GM18519 (cell line): ENCODE results near the gene ROBO1.
"Not testable (repeated sequence)": the region's sequence is repeated elsewhere in the genome, so short reads cannot be mapped to it uniquely, and the experiment has no call there.

Experiments used
- ATAC-seq: cut with Tn5 transposase; IDR thresholded peaks from one replicate; pipeline ENCODE4 v1.9.1; 2021; ENCODE audit warnings: mild to moderate bottlenecking, moderate library complexity; ENCODE audit not compliant: unreplicated experiment, low FRiP score

Gene ROBO1

GRCh38 chr3:79767905-79768267 is at the start of gene ROBO1:
ROBO1 (minus strand) TSS chr3:79767998.
- ATAC-seq: no peak

- no peak for ATAC-seq
Measured at GRCh38 chr3:79817224-79817623, 49.4 kb upstream of the ROBO1 start.

GRCh38 chr3:79815478-79815877 is 47.7 kb upstream of the ROBO1 start:
- no peak for ATAC-seq

- ATAC-seq: no peak
Measured at GRCh38 chr3:79810581-79810980, 42.8 kb upstream of the ROBO1 start.

- no peak for ATAC-seq
Measured at GRCh38 chr3:79810092-79810491, 42.3 kb upstream of the ROBO1 start.

- ATAC-seq: no peak
Measured at GRCh38 chr3:79809106-79809505, 41.3 kb upstream of the ROBO1 start.

GRCh38 chr3:79808515-79808914 is 40.7 kb upstream of the ROBO1 start:
- ATAC-seq: no peak

- not testable (repeated sequence) for ATAC-seq
Measured at GRCh38 chr3:79790177-79790576, 22.4 kb upstream of the ROBO1 start.

GRCh38 chr3:79773291-79773690 is 5.5 kb upstream of the ROBO1 start:
- no peak for ATAC-seq

GRCh38 chr3:79769229-79769628 is 1.4 kb upstream of the ROBO1 start:
- ATAC-seq: no peak

GRCh38 chr3:79767194-79767904 is 449 bp downstream of the ROBO1 start:
- ATAC-seq: no peak

GRCh38 chr3:79766496-79767193 is 1.2 kb downstream of the ROBO1 start:
- ATAC-seq: no peak

- no peak for ATAC-seq
Measured at GRCh38 chr3:79765911-79766310, 1.9 kb downstream of the ROBO1 start.

GRCh38 chr3:79761441-79761840 is 6.4 kb downstream of the ROBO1 start:
- ATAC-seq: no peak

- no peak for ATAC-seq
Measured at GRCh38 chr3:79751703-79752102, 16.1 kb downstream of the ROBO1 start.

- ATAC-seq: no peak
Measured at GRCh38 chr3:79737530-79737929, 30.3 kb downstream of the ROBO1 start.

GRCh38 chr3:79729096-79729495 is 38.7 kb downstream of the ROBO1 start:
- no peak for ATAC-seq

GRCh38 chr3:79726786-79727185 is 41.0 kb downstream of the ROBO1 start:
- ATAC-seq: no peak

- no peak for ATAC-seq
Measured at GRCh38 chr3:79724206-79724605, 43.6 kb downstream of the ROBO1 start.

GRCh38 chr3:79690072-79690471 is 77.7 kb downstream of the ROBO1 start:
- ATAC-seq: no peak

GRCh38 chr3:79685108-79685507 is 82.7 kb downstream of the ROBO1 start:
- ATAC-seq: no peak

- ATAC-seq: no peak
Measured at GRCh38 chr3:79684041-79684440, 83.8 kb downstream of the ROBO1 start.
